Keratinocyte (primary cell): Measurements from ENCODE around the gene ARMC6. TPM values are rescaled to one million over a fixed set of nuclear protein-coding genes. Genes with fewer than 3 reads are reported as not detected.

Experiments used
- DNase-seq: peaks from one replicate; pipeline ENCODE4 v3.0.0-alpha.2; 2011; ENCODE audit warnings: low read depth, missing footprints, low spot score
- FAIRE-seq: peaks from 2 replicates; lab custom pipeline; 2011; peaks lifted over from hg19 to GRCh38; lab: Jason Lieb, UNC
- H2AFZ ChIP-seq: 2 replicates; pipeline ENCODE4 v1.6.0; 2012; ENCODE audit warnings: low read length, control low read depth, inconsistent platforms; ENCODE audit not compliant: control insufficient read depth
- H3K27ac ChIP-seq: 2 replicates; pipeline ENCODE4 v1.5.1; 2011; ENCODE audit warnings: low read length; ENCODE audit not compliant: control insufficient read depth, insufficient read depth
- H3K27me3 ChIP-seq: 3 replicates; pipeline ENCODE4 v1.6.0; 2011; ENCODE audit warnings: low read length; ENCODE audit not compliant: control insufficient read depth, insufficient read depth; ENCODE audit errors: extremely low read depth
- H3K36me3 ChIP-seq, 2 experiments: 2 replicates in 1 of 2; 3 replicates in 1 of 2; pipeline ENCODE4 v1.5.1; 2011; ENCODE audit warnings: low read length in 2 of 2, mild to moderate bottlenecking in 1 of 2; ENCODE audit not compliant: control insufficient read depth in 2 of 2, insufficient read depth in 2 of 2; ENCODE audit errors: extremely low read depth in 1 of 2
- H3K4me1 ChIP-seq: 3 replicates; pipeline ENCODE4 v1.5.1; 2011; ENCODE audit warnings: low read length; ENCODE audit not compliant: control insufficient read depth, insufficient read depth; ENCODE audit errors: extremely low read depth
- H3K4me2 ChIP-seq: 3 replicates; pipeline ENCODE4 v1.6.0; 2011; ENCODE audit warnings: low read depth, low read length; ENCODE audit not compliant: control insufficient read depth, insufficient read depth; ENCODE audit errors: extremely low read depth
- H3K4me3 ChIP-seq, 3 experiments: fragments of 200-600 bp in 1 of 3; sonication (generic) in 1 of 3; 2 replicates in 2 of 3; 3 replicates in 1 of 3; pipeline ENCODE4 v1.5.1; 2011 to 2016; ENCODE audit warnings: low read length in 3 of 3, mild to moderate bottlenecking in 3 of 3, control low read depth in 2 of 3, inconsistent platforms in 1 of 3, low read depth in 1 of 3, mixed read lengths in 1 of 3, mixed run types in 1 of 3, moderate library complexity in 1 of 3; ENCODE audit not compliant: control insufficient read depth in 2 of 3, insufficient read depth in 2 of 3; ENCODE audit errors: extremely low read depth in 1 of 3
- H3K79me2 ChIP-seq: 2 replicates; pipeline ENCODE4 v1.6.0; 2012; ENCODE audit warnings: low read length; ENCODE audit not compliant: control insufficient read depth, insufficient read depth
- H3K9ac ChIP-seq: 3 replicates; pipeline ENCODE4 v1.6.0; 2011; ENCODE audit warnings: low read length; ENCODE audit not compliant: control insufficient read depth, insufficient read depth; ENCODE audit errors: extremely low read depth
- H3K9me1 ChIP-seq: 3 replicates; pipeline ENCODE4 v1.6.0; 2011; ENCODE audit warnings: low read length; ENCODE audit not compliant: control insufficient read depth, insufficient read depth; ENCODE audit errors: extremely low read depth
- H3K9me3 ChIP-seq: 2 replicates; pipeline ENCODE4 v1.5.1; 2012; ENCODE audit warnings: low read depth, low read length; ENCODE audit not compliant: control insufficient read depth
- H4K20me1 ChIP-seq: 3 replicates; pipeline ENCODE4 v1.6.0; 2011; ENCODE audit warnings: low read length; ENCODE audit not compliant: control insufficient read depth, insufficient read depth; ENCODE audit errors: extremely low read depth
- EZH2 ChIP-seq: IDR thresholded peaks from one replicate; pipeline ENCODE4 v1.6.1; 2012; ENCODE audit warnings: inconsistent platforms, mild to moderate bottlenecking, low read length, moderate library complexity
- dilution Hi-C: fragments of 300-500 bp; cut with MboI; formaldehyde crosslinking; loops from one replicate; pipeline ENCODE4 v1.7.0; 2020; ENCODE audit warnings: low sequenced_read_pairs; ENCODE audit not compliant: extremely low pct_ligation_motif_present
- polyA plus RNA-seq, 5 experiments: library from polyadenylated mRNA; depleted of rRNA in 3 of 5; stranded (reverse) in 3 of 5; stranded (forward) in 1 of 5; unstranded in 1 of 5; fragments of >200 nt; gene quantifications; 1 replicate in 1 of 5; 2 replicates in 3 of 5; 3 replicates in 1 of 5; pipeline versions ENCODE4 v1.2.1 to v1.2.3, GENCODE V29; 2011 to 2012; ENCODE audit warnings: missing spikeins in 2 of 5, low read depth in 1 of 5, low replicate concordance in 1 of 5
- TF ChIP-seq, protein P1 (sequence below), 3 experiments: IDR thresholded peaks in 1 of 3; conservative IDR thresholded peaks in 1 of 3; optimal IDR thresholded peaks in 1 of 3; 2 replicates in 2 of 3; 3 replicates in 1 of 3; pipeline versions ENCODE3 to v1.5.1; 2011; ENCODE audit warnings: low read length in 3 of 3, mild to moderate bottlenecking in 3 of 3, moderate library complexity in 2 of 3, control low read depth in 1 of 3, inconsistent platforms in 1 of 3; ENCODE audit not compliant: insufficient read depth in 2 of 3; ENCODE audit errors: extremely low read depth in 1 of 3

The ARMC6 gene
- polyA plus RNA-seq, 1 donor (not counting 4 experiments of a cell fraction or from before 2014, with no cell fraction given): 23.8 TPM

DNA sequence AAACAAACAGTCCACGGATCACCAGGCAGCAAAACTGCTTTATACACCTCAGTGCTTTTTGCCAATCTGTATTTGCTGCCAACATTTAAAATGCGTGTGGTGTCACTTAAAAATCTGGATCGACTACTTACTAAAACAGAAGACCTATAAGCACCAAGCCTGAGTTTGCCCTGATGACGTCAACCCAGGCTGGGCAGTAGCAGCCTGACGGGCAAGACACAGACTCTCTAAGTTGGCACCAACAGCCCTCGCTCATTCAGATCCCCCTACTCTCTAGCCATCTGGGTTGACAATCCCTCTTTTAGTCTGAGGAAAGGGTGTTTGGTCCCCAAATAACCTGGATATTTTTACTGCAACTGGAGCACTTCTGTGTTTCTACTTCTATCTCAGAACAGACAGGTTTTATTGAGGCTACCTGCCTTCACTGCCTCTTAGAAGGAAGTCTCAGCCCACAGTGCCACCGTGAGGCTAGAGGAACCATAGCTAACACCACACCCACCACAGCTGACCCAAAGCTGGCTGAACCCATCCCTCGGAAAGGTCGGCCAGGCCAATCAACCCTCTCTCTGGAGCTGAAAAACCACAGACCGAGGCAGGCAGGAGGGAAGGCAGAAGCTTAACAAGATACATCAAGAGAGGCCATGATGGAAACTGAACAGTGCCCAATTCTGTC is 7.0 kb upstream of the ARMC6 start:
- DNase-seq (no peak), FAIRE-seq (no peak)
- no peaks in the 10 kb centered on the region for H3K27me3 ChIP-seq
- H3K4me2 ChIP-seq: no peak overlapping the region
- peaks cover 61% of the 10 kb centered on the region for H3K79me2 ChIP-seq
- H3K9me1 ChIP-seq: no peaks in the 10 kb centered on the region
- H3K4me3 ChIP-seq: no peak overlapping the region
- H3K9ac ChIP-seq: no peak overlapping the region
- H3K36me3 ChIP-seq: peaks cover 35 to 46% of the 10 kb centered on the region in 2 experiments
- H2AFZ ChIP-seq: no peak overlapping the region
- no peak overlapping the region for H3K27ac ChIP-seq
- TF ChIP-seq, protein P1, sequence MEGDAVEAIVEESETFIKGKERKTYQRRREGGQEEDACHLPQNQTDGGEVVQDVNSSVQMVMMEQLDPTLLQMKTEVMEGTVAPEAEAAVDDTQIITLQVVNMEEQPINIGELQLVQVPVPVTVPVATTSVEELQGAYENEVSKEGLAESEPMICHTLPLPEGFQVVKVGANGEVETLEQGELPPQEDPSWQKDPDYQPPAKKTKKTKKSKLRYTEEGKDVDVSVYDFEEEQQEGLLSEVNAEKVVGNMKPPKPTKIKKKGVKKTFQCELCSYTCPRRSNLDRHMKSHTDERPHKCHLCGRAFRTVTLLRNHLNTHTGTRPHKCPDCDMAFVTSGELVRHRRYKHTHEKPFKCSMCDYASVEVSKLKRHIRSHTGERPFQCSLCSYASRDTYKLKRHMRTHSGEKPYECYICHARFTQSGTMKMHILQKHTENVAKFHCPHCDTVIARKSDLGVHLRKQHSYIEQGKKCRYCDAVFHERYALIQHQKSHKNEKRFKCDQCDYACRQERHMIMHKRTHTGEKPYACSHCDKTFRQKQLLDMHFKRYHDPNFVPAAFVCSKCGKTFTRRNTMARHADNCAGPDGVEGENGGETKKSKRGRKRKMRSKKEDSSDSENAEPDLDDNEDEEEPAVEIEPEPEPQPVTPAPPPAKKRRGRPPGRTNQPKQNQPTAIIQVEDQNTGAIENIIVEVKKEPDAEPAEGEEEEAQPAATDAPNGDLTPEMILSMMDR (optimal IDR thresholded peaks at IDR 0.05 in 1 of 3, IDR thresholded peaks at IDR 0.05 in 1 of 3, conservative IDR thresholded peaks at IDR 0.05 in 1 of 3; ENCODE audit: extremely low read depth in 1 of 3, insufficient read depth in 2 of 3, low read length in 3 of 3): peak; percentile 49 to 71 (median 52)
- TF ChIP-seq EZH2: no peak
- dilution Hi-C loops: no loop called here
- H4K20me1 ChIP-seq: peaks cover 12% of the 10 kb centered on the region
- H3K9me3 ChIP-seq: no peaks in the 10 kb centered on the region
- peaks cover 8% of the 10 kb centered on the region for H3K4me1 ChIP-seq

- peaks cover 9% of the 10 kb centered on the region for H3K4me1 ChIP-seq
- no peak overlapping the region for H3K4me2 ChIP-seq
- no peaks in the 10 kb centered on the region for H3K9me3 ChIP-seq
- TF ChIP-seq, protein P1 (optimal IDR thresholded peaks at IDR 0.05 in 1 of 3, IDR thresholded peaks at IDR 0.05 in 1 of 3, conservative IDR thresholded peaks at IDR 0.05 in 1 of 3; ENCODE audit: extremely low read depth in 1 of 3, insufficient read depth in 2 of 3, low read length in 3 of 3): no peak
- no peak for TF ChIP-seq EZH2
- peaks cover 36 to 44% of the 10 kb centered on the region in 2 experiments for H3K36me3 ChIP-seq
- no peak for DNase-seq
- H3K27me3 ChIP-seq: no peaks in the 10 kb centered on the region
- H3K9me1 ChIP-seq: no peaks in the 10 kb centered on the region
- H2AFZ ChIP-seq: no peak overlapping the region
- peaks cover 10% of the 10 kb centered on the region for H4K20me1 ChIP-seq
- H3K9ac ChIP-seq: no peak overlapping the region
- FAIRE-seq: no peak
- dilution Hi-C loops: no loop called here
- peaks cover 64% of the 10 kb centered on the region for H3K79me2 ChIP-seq
- H3K27ac ChIP-seq: no peak overlapping the region
- no peak overlapping the region for H3K4me3 ChIP-seq
Measured at GRCh38 chr19:19027228-19027627, 6.2 kb upstream of the ARMC6 start.
